HG02759 (cell line): Measurements from ENCODE around the gene CAMK2B.

ENCODE experiments used
- ATAC-seq: cut with Tn5 transposase; IDR thresholded peaks from one replicate; pipeline ENCODE4 v1.9.1; 2021; ENCODE audit warnings: mild to moderate bottlenecking, moderate library complexity; ENCODE audit not compliant: unreplicated experiment

Gene CAMK2B

DNA sequence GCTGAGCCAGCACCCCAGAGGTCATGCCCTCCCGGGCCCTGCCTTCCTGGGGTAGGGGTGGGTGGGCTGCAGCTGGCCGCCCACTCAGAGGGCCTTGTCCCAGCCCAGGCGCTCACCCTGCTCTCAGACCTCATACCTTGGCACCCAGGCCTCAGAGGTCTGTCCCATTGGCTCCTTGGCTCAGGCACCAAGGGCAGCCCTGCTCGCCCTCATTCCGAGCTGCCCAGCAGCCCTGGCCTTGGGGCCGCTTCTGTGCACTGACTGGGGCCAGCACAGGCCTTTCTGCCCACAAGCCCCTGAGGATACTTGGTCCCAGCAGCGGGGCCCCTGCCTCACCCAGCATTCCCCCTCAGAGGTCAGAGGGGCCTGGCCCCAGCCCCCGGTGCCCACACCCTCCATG lies 90.3 kb downstream of the CAMK2B start:
- ATAC-seq = no peak

DNA sequence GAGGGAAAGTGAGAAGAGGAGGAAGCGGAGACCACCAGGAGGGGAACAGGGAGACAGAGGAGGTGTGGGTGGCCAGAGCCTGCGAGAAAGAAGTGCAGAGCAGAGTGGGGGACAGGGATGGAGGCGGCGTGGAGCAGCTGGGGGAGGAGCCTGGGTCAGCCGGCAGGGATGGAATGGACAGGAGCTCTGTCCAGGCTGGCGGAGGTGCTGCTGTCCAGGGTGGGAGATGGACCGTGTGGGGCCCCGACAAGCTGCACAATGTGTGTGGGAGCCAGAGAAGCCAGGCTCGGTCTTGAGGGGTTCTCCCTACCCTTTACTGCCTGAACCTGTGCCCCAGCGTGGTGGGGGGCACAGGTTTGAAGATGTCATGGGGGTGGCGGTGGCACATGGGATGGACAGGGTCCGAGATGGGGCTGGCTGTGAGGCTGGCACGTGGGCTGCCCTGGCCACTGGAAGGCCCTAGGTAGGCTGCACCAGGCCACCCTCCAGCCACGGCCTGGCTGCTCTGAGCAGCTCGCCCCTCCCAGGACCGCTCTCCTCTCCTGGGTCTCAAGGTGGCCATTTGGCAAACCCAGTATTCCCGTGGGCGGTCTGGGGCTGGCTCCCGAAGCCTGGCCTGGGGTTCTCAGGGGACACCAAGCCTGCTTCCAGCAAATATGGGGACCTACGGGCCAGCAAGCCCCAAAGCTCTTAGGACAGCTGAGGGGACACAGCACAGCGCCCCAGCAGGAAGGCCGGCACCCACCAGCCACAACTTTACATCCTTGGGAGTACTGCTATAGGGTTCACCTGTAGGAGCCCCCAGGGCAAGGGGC lies 92.3 kb downstream of the CAMK2B start:
- ATAC-seq = no peak

DNA sequence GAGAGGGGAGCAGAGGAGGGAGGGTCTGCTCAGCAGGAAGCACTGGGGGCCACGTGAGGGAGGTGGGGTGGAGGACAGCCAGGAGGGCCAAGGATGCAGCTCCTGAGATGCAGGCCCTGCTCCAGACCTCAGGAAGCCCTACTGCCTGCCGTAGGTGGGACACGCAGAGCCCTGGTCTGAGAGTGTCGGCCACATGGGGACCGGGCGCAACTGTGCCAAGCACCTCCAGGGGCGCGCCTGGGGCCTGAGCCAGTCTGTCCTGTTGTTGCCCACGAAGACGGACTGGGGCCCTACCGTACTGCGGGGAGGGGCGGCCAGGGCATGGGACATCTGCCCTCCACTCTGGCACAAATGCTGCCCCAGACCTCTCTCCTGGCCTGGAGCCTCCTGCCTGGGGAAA lies 93.0 kb downstream of the CAMK2B start:
- ATAC-seq = no peak

DNA sequence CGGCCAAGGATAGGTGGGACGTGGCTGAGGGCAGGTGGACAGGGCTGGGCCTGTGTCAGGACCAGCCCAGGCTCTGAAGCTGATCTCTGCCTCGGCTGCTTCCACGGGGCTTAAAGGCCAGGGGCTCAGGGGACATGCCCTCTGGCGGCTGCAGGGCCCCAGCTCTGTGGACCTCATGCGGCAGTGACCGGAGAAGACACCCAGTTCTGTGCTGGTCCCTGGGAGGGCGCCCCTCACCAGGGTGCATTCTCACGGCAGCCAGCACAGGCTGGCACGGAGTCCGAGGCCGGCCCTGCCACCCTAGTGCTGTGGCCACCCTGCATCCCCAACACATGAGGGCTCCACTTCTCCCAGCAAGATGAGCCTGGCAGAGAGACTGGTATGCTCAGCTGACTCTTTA lies 94.3 kb downstream of the CAMK2B start:
- ATAC-seq = no peak

DNA sequence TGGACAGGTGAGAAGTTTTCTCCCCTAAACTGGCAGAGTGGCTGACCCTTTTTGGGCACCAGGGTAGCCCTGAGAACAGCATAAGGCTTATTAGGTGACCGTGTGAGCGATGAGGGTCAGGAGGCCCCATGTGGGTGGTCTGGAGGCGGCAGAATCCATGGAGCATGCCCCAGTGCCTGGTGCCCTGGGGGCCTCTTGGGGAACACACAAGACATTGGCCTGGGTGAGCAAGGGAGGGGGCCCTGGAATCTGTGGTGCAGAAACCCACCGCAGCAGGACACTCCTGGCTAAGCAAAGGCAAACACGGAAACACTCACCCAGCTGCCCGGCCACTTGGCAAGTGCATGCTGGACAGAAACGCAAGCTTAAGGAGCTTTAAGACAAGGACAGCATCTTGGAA lies 95.1 kb downstream of the CAMK2B start:
- no peak for ATAC-seq

DNA sequence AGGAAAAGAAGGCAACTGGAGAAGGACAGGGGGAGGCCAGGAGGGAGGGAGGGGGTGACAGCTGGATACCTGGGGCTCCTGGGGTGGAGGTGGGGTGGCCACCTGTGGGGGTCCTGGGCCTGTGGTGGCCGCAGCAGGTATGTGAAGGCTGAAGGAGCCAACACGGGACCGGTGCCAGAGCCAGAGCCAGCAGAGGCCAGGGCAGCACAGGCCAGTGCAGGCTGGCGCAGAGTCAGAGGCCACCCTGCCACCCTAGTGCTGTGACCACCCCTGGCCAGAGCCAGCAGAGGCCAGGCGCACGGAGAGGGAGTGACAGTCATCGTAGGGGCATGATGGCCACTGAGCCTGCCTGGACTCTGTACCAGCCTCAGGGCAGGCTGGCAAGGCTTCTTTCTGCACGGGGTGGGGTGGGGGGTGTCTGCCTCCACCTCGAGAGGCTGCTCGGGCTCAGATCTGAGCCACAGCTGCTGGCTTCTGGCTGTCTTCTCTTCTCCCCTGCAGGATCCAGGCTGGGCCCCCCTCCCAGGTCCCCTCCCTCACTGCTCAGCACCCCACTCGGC lies 95.8 kb downstream of the CAMK2B start:
- no peak for ATAC-seq

DNA sequence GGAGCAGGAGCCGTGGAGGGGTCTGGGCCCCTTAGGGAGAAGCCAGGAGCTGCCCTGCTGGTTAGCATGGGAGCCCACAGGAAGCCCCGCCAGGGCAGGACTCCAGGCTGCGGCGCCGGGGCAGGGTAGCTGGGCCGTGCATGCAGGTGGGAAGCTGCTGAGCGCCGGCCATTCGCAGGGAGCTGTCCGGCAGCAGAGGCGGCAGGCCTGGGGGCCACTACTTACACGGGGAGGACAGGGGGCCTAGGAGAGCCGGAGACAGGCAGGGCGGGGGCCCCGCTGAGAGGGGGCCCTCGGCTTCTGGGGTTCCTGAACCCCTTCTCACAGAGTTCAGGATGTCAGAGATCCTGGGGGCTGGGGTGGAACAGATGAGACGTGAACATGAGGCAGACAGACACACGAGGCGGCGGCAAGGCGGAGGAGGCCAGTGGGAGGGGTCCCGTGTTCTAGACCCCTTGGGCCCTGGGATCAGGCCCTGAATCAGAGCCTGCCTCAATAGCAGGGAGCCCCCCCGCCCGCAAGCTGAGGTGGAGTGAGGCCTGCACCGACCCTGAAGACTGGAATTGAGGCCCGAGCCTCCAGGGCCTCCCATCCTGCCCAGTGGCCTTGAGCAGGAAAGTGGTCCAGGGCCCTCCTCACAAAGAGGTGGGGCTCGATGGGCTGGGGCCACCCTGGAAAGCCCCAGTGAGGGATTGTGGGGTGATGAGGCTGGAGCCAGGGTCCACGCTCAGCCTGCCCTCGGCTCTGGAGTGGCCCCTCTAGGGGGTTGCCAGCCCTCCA lies 96.6 kb downstream of the CAMK2B start:
- ATAC-seq = no peak

DNA sequence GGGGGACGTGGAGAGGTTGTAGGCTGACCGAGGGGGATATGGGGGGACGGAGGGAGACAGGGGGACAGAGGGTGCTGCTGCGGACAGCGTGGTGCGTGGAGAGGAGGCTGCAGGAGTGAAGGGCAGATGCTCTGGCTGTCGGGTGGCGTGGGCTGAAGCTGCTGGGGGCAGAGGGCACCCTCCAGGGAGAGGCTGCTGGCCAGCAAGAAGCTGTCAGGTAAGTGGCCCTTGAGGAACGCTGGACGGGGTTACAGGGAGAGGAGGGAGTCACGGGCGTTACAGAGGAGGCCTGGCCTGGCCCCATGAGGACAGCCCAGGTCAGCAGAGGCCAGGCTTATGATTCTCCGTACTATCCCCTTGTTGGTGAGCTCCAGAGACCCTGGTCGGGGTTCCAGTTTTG lies 97.5 kb downstream of the CAMK2B start:
- no peak for ATAC-seq

DNA sequence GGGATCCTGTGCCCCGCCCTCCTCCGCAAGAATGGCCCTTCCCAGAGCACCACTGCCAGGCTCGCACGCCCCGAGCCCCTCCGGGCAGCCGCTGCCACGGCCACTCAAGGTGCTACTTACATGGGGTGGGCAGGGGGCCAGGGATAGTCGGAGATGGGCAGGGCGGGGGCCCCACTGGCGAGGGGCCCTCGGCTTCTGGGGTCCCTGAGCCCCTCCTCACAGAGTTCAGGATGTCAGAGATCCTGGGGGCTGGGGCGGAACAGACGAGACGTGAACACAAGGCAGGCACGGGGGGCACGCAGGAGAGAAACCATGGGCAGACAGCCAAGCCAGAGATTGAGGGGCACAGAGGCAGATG lies 99.0 kb downstream of the CAMK2B start:
- no peak for ATAC-seq

DNA sequence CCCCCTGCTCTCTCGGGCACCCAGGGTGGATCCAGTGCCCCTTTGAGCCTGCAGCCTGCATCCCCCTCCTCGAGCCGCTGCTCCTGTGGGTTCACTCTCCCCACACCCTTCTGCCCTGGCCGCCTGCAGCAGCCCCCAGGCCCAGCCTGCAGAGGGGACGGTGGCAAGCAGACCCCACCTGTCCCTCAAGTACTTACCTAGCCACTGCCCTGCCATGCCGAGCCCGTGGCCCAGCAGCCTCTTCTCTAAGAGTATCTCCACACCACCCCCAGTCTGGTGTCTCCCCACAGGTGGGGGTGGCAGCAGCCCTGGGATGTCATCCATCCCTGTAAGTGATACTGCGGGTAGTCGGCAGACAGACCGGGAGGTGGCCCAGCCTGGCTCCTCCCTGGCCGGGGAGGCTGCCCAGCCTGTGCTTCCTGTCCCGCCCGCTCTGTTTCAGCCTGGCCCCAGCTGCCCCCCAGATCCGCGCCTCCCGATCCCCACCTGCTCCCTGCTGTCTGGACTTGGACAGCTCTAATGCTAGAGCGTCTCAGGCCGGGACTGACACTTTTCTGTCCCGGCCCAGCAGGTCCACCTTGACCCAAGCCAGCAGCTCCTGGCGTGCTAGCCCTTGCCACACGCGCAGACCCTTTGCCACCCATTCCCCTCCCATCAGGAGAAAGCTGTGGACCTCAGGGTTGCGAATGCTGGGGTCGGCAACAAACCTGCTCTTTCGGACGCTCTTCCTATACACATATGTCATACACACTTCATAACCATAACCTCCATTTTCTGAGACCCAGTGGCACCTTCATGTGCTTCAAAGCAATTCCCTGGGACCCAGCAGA lies 99.6 kb downstream of the CAMK2B start:
- no peak for ATAC-seq

DNA sequence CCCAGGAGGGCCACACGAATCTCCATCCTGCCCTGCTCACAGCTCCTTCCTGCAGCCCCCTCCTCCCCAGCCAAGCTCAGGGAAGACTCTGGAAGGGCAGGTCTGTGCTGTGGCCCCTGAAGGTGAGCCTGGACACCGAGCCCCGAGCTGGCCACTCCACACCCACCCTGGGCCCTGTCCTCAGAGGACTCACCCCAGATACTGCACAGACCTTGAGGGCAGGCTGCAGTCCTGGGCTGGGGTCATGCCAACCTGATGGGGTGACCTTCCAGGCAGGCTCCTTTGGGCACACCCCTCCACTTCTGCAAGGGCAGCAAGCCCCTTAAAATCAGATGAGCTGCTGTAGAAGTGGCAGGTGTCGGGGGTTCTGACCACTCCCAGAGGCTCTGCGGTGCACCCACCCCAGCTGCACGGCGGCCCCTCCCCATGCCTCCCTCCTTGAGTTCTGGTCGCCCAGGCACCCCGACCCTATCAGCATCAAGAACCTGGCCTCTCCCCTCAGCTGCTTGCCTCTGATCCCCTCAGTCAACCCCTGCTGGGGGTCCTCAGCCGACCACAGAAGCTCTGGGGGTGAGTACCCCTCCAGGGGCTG lies 100.3 kb downstream of the CAMK2B start:
- no peak for ATAC-seq

DNA sequence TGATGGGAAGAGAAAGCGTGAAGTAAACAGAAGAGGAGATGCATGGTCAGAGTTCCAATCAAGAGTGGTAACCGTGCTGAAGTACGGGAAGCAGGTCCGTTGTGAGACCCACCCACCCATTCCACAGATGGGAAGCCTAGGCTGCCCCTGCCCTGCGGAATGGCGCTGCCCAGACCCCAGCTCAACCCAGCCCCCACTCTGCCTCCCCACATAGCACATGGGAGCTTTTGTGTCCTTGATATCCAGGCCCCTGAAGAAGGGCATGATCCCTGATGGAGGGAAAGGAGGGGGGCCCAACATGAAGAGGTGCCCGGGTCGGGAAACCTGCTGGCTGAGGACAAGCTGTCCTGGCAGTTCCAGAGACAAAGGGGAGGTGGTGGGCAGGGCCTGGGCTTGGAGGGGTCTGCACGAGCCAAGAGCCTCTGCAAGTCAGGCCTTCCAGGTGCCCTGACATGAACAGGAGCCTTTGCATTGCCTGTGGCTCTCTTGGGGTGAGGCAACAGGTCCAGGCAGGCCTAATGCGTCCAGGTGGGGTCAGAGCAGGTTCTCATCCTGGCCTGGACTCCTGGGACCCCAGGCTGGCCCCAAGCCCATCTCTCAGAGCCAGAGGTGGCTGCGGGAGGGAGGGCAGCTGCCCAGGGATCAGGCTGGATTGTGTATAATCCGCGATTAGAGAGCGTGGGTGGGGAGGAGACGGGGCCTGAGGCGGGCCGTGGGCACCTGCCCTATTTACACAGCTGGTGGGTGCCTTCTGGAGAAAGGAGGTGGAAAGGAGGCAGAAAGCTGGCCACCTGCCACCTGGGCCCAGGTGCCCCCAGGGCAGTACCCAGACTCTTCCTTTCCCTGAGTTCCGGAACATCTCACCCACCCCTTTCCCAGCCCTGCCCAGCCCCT lies 101.1 kb downstream of the CAMK2B start:
- ATAC-seq = no peak

DNA sequence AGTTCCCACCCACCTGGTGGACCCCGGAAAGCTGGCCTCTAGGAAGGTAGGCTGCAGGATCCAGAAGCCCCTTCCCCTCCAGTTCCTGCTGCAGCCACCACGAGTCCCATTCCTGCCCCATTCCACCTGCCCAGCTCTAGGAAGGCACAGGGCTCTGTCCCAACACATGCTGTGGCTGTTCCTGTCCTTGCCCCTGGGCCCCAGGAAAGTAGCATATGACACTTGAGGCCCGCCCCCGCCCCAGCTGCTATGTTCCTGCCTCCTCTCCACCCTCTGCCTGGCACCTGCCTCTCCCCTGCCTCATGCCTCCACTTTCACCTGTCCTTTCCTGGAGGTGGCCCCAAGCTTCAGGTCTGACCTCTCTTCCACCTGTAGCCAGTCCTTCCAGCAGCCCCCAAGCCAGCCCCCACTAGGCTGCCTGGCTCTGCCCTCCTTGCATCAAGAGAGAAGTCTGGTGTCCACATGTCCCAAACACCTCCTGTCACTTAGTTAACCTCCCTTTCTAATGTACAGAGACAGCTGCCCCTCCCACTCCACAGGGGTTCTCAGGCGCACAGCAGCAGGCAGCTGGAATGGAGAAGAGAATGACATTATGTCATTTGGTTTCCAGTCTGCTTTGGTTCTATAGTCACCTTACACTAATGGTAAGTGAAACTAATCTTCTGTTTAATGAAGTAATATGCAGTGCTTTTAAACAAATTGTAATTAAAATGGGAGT lies 101.9 kb downstream of the CAMK2B start:
- no peak for ATAC-seq

DNA sequence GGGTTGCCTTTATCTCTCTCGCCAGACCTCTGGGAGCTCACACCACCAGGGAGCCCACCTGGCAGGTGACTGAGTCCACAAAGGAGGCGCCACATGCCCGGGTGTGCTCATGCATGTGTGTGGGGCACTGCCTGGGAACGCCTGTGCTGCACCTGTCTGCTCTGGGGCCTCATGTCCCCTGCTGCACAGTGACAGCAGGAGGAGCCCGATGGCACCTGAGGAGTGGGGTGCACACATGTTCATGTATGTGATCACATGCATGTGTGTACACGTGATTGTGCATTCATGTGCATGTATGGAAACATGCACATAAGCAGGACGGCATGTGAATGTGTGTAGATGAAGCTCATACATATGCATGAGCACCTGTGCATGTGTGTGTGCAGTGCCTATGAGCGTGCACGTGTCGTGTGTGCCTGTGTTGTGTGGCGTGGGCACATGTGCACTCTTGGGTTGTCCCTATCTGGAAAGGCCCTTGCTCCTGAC lies 102.6 kb downstream of the CAMK2B start:
- no peak for ATAC-seq

DNA sequence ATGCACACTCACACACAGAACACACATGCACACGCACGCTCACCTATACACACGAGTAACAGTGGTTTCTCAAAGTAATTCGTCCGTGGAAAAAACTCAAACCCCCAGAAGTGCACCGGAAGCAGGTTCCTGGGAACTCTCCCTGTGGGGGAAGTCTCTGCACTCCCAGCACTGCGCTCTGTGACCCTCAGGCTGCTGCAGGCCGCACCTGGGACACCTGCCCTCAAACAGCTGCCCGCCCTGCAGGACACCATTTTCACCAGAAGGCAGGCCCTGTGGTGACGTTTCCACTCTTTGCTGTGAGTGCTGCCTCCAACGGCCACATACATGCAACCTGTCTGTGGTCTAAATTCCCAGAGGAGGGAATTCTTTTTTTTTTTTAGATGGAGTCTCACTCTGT lies 103.3 kb downstream of the CAMK2B start:
- no peak for ATAC-seq

DNA sequence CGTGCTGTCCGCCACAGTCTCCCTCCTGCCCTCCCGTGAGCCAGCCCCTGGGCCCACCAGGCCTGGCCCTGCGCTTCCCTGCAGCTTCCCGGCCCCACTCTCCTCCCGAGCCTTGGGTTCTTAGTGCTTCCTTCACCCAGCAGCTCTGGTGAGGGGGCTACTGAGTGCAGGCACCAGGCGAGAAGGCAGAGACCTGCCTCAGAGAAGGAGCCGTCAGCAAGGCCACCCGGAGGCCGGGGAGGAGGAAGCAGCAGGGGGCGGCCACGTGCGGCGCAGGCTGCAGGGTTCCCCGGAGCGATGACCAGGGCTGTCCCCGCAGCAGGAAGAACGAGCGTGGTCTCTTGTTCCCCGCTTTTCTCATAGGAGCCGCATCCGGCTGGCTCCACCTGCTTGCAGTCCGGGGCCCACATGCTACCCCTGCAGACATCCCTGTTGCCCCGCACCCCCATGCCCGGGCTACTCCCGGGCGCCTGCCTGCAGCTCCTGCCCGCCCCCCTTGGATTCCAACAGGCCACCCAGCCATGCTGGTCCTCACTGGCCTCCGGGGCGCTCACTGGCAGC lies 104.1 kb downstream of the CAMK2B start:
- ATAC-seq = no peak

DNA sequence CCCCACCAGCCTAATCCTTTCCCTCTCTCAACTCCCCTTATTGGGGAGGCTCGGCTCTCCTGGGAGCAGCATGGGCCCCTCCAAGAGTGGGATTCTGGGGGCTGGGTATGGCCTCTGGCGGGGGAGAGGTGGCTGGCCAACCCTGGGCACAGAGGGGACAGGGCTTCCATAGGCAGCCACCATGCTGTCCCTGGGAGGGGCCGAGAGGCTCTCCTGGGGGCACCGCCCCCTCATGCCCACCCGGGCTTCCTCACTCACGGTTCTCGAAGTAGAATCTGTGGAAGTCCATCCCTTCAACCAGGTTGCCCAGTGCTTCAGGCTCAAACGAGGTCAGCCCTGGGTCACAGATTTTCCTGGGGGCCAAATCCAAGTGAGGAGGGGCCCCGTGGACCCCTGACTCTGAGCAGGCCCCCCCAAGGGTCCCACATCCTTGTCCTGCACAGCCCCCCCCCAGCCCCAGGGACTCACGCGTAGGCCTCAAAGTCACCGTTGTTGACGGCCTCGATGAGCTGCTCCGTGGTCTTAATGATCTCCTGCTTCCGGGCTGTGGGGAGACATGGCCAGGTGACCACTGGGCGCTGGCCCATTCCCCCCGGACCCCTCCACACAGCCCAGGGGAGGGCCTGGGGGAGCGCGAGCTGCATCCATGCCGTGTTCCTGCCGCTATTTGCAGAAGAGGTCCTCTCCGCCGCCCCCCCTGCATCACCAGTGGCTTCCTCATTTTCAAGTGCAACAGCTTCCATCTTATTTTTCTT lies 104.9 kb downstream of the CAMK2B start:
- ATAC-seq = no peak

DNA sequence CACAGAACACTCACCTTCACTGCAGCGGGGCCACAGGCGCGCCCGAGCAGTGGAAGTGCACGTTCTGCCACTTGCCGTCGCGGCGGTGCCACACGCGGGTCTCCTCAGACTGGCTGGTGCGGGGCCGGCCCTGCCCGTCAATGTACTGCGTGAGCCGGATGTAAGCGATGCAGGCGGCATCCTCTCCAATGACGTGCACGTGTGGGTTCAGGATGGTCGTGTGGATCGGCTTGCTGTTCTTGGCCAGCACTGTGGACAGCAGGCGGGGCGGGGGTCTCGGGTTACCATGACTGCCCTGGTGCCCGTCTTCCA lies 105.4 kb downstream of the CAMK2B start:
- no peak for ATAC-seq
